K562 (cell line): Measurements from ENCODE around the gene CHST12. TPM values are rescaled to one million over a fixed set of nuclear protein-coding genes. Genes with fewer than 3 reads are reported as not detected.

Experiments
- EP400 ChIP-seq: fragments of 450-650 bp; IDR thresholded peaks from 2 replicates; pipeline ENCODE4 v1.6.1; 2017; ENCODE audit warnings: antibody characterized with exemption, mild to moderate bottlenecking, moderate library complexity
- HNRNPUL1 ChIP-seq: fragments of 200-400 bp; formaldehyde crosslinking; IDR thresholded peaks from 2 replicates; pipeline ENCODE4 v1.6.1; 2017; ENCODE audit warnings: low read length
- MEIS2 ChIP-seq: fragments of 450-650 bp; IDR thresholded peaks from 2 replicates; pipeline ENCODE4 v1.6.1; 2014; ENCODE audit warnings: mild to moderate bottlenecking; ENCODE audit not compliant: partially characterized antibody
- MTA3 ChIP-seq: fragments of 450-650 bp; formaldehyde crosslinking; IDR thresholded peaks from 2 replicates; pipeline ENCODE4 v1.6.1; 2017; ENCODE audit warnings: mild to moderate bottlenecking, borderline replicate concordance
- MYNN ChIP-seq, 2 experiments: sonication (generic); formaldehyde crosslinking in 1 of 2; IDR thresholded peaks; 2 replicates each; pipeline versions ENCODE4 v1.5.0 to v1.6.1; 2016 to 2020; ENCODE audit warnings: antibody characterized with exemption in 1 of 2, missing genetic modification reagents in 1 of 2
- NCOA1 ChIP-seq: fragments of 450-650 bp; IDR thresholded peaks from 2 replicates; pipeline ENCODE4 v1.6.1; 2016; ENCODE audit warnings: low read depth
- NFIC ChIP-seq: fragments of 450-650 bp; IDR thresholded peaks from 2 replicates; pipeline ENCODE4 v1.6.1; 2017; ENCODE audit warnings: mild to moderate bottlenecking, inconsistent platforms
- RAD51 ChIP-seq: fragments of 450-650 bp; IDR thresholded peaks from 2 replicates; pipeline ENCODE4 v1.7.1; 2016; ENCODE audit warnings: low read depth, mild to moderate bottlenecking, borderline replicate concordance
- STAT5B ChIP-seq: fragments of 250-450 bp; sonication (Bioruptor Pico); IDR thresholded peaks from 2 replicates; pipeline ENCODE4 v1.8.0; 2021; ENCODE audit warnings: mild to moderate bottlenecking, inconsistent platforms
- TGIF2 ChIP-seq: sonication (generic); formaldehyde crosslinking; IDR thresholded peaks from 2 replicates; pipeline ENCODE4 v1.8.1; 2022; ENCODE audit warnings: mild to moderate bottlenecking, missing genetic modification reagents, moderate library complexity
- ZNF253 ChIP-seq: fragments of 250-450 bp; sonication (Bioruptor Pico); conservative IDR thresholded peaks from 2 replicates; pipeline ENCODE4 v1.6.1; 2021; ENCODE audit warnings: mild to moderate bottlenecking
- polyA plus RNA-seq, 8 experiments: library from polyadenylated mRNA; depleted of rRNA in 4 of 8; stranded (reverse) in 5 of 8; unstranded in 3 of 8; fragments of >200 nt; fragmentation: Nextera tagmentation in 2 of 8; fragmentation: Illumina TruSeq in 1 of 8; extraction: Ambion mirVana in 2 of 8; extraction: Trizol in 1 of 8; gene quantifications; 2 replicates each; pipeline versions ENCODE4 v1.2.1 to v1.2.3, GENCODE V29; 2011 to 2014; ENCODE audit warnings: inconsistent platforms in 1 of 8, missing spikeins in 1 of 8
- total RNA-seq, 7 experiments: library from RNA; depleted of rRNA in 6 of 7; stranded (reverse); fragments of >200 nt in 6 of 7; fragmentation: Illumina TruSeq in 2 of 7; extraction: Trizol in 2 of 7; gene quantifications; 2 replicates each; pipeline versions ENCODE4 v1.2.1 to v1.2.3, GENCODE V29; 2011 to 2021; ENCODE audit warnings: low replicate concordance in 1 of 7
- TF ChIP-seq, protein P1 (sequence below): sonication (generic); formaldehyde crosslinking; IDR thresholded peaks from 2 replicates; pipeline ENCODE4 v1.8.1; 2023; ENCODE audit warnings: mild to moderate bottlenecking, missing genetic modification reagents
- TF ChIP-seq, protein P2 (sequence below): sonication (generic); formaldehyde crosslinking; IDR thresholded peaks from 2 replicates; pipeline ENCODE4 v1.9.0; 2022; ENCODE audit warnings: mild to moderate bottlenecking, missing genetic modification reagents
- TF ChIP-seq, protein P3 (sequence below): fragments of 450-650 bp; IDR thresholded peaks from 2 replicates; pipeline ENCODE4 v1.6.1; 2016
- TF ChIP-seq, protein P4 (sequence below), 2 experiments: IDR thresholded peaks in 1 of 2; conservative IDR thresholded peaks in 1 of 2; 2 replicates each; pipeline ENCODE4 v1.6.1; 2016; ENCODE audit warnings: low read depth in 2 of 2, mild to moderate bottlenecking in 1 of 2, missing compliant biosample characterization in 1 of 2, missing genetic modification characterization in 1 of 2, moderate library complexity in 1 of 2
- TF ChIP-seq, protein P5 (sequence below): fragments of 450-650 bp; formaldehyde crosslinking; IDR thresholded peaks from 2 replicates; pipeline ENCODE4 v1.4.0; 2020; ENCODE audit warnings: mild to moderate bottlenecking, mixed read lengths

Gene CHST12
- total and polyA plus RNA-seq, 9 of the 15 experiments (the other 6 are each of a cell fraction or from before 2014, with no cell fraction given): 0.18 to 19.8 (median 3.6) TPM

DNA sequence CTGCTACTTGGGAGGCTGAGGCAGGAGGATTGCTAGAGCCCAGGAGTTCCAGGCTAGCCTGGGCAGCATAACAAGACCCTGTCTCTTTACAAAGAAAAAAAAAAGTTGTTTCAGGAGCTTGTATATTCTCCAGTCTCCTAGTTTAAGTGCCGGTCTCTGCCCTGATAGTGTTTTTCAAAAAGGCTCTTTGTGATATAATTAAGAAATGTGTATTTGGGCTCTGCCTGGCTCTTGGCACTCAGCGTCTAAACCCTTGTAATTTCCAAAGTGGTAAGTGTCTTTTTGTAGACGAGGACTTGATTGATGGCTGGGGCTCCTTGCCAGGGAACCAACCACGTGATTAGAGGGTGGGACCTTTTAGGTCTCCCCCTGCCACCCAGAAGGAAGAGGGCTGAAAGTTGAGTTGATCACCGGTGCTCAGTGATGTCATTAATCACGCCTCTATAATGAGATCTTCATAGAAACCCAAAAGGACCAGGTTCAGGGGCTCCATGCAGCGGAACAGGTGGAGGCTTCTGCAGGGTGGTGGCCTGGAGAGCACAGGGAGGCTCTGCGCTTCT is 44.4 kb upstream of the CHST12 start (continued):
- TF ChIP-seq, protein P1, sequence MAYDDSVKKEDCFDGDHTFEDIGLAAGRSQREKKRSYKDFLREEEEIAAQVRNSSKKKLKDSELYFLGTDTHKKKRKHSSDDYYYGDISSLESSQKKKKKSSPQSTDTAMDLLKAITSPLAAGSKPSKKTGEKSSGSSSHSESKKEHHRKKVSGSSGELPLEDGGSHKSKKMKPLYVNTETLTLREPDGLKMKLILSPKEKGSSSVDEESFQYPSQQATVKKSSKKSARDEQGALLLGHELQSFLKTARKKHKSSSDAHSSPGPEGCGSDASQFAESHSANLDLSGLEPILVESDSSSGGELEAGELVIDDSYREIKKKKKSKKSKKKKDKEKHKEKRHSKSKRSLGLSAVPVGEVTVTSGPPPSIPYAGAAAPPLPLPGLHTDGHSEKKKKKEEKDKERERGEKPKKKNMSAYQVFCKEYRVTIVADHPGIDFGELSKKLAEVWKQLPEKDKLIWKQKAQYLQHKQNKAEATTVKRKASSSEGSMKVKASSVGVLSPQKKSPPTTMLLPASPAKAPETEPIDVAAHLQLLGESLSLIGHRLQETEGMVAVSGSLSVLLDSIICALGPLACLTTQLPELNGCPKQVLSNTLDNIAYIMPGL (CRISPR knock-in tag): no peak
- TF ChIP-seq ZNF253 (CRISPR knock-in tag) (no peak), NCOA1 (no peak), TGIF2 (CRISPR knock-in tag) (no peak), EP400 (no peak), STAT5B (CRISPR knock-in tag) (no peak), RAD51 (peak; percentile 44; the same call in 1 of the 2 replicates), MYNN (IDR thresholded peaks at IDR 0.05) (no peak), MYNN (CRISPR knock-in tag; IDR thresholded peaks at IDR 0.05) (no peak), HNRNPUL1 (no peak), NFIC (0 out of 2 replicates have a peak, but pooled peaks have one; percentile 12), MEIS2 (peak; percentile 82), MTA3 (no peak)
- TF ChIP-seq, protein P2, sequence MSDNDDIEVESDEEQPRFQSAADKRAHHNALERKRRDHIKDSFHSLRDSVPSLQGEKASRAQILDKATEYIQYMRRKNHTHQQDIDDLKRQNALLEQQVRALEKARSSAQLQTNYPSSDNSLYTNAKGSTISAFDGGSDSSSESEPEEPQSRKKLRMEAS: no peak
- TF ChIP-seq, protein P3, sequence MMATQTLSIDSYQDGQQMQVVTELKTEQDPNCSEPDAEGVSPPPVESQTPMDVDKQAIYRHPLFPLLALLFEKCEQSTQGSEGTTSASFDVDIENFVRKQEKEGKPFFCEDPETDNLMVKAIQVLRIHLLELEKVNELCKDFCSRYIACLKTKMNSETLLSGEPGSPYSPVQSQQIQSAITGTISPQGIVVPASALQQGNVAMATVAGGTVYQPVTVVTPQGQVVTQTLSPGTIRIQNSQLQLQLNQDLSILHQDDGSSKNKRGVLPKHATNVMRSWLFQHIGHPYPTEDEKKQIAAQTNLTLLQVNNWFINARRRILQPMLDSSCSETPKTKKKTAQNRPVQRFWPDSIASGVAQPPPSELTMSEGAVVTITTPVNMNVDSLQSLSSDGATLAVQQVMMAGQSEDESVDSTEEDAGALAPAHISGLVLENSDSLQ: peak; percentile 77
- TF ChIP-seq, protein P4, sequence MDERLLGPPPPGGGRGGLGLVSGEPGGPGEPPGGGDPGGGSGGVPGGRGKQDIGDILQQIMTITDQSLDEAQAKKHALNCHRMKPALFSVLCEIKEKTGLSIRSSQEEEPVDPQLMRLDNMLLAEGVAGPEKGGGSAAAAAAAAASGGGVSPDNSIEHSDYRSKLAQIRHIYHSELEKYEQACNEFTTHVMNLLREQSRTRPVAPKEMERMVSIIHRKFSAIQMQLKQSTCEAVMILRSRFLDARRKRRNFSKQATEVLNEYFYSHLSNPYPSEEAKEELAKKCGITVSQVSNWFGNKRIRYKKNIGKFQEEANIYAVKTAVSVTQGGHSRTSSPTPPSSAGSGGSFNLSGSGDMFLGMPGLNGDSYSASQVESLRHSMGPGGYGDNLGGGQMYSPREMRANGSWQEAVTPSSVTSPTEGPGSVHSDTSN (CRISPR knock-in tag; IDR thresholded peaks at IDR 0.05; ENCODE audit: low read depth): no peak
- TF ChIP-seq, protein P4 (tag; conservative IDR thresholded peaks at IDR 0.05; ENCODE audit: low read depth): peak; percentile 85
- TF ChIP-seq, protein P5, sequence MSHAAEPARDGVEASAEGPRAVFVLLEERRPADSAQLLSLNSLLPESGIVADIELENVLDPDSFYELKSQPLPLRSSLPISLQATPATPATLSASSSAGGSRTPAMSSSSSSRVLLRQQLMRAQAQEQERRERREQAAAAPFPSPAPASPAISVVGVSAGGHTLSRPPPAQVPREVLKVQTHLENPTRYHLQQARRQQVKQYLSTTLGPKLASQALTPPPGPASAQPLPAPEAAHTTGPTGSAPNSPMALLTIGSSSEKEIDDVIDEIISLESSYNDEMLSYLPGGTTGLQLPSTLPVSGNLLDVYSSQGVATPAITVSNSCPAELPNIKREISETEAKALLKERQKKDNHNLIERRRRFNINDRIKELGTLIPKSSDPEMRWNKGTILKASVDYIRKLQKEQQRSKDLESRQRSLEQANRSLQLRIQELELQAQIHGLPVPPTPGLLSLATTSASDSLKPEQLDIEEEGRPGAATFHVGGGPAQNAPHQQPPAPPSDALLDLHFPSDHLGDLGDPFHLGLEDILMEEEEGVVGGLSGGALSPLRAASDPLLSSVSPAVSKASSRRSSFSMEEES (CRISPR knock-in tag): peak; percentile 58
